ENCODE results near the gene ST6GALNAC5. TPM values are rescaled to one million over a fixed set of nuclear protein-coding genes. Genes with fewer than 3 reads are reported as not detected.

Gene ST6GALNAC5
- total RNA-seq, 2 experiments from 2014 or later: not detected

DNA sequence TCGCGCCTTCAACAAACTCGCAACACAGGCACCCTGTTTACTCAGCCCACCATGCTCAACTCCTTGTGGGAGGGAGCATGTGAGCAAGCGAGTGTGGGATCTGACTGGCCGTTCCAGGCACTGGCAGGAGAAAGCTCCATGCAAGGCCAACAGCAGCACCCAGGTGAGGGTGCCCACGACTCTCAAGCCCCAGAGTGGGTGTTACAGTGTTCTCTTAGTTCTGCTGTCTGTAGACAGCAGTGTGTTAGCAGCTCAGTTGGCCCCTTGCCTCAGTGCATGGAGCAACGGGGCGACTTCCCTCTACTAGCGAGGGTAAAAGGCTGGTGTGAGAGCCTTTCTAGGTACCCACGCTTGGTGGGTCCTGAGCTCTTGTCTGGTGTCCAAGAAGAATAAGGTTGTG lies 237.4 kb downstream of the ST6GALNAC5 start:
- no peak for ATAC-seq
- Mint-ChIP-seq H3K27ac (no peak overlapping the region), H3K9me3 (ENCODE audit: low read depth) (no peaks in the 10 kb centered on the region), H3K4me1 (no peaks in the 10 kb centered on the region), H3K36me3 (ENCODE audit: low read depth) (peaks cover 10% of the 10 kb centered on the region), H3K27me3 (no peaks in the 10 kb centered on the region), H3K4me3 (no peak overlapping the region)
- DNase-seq: no peak
- intact Hi-C loops (cut with DNase I, micrococcal nuclease): no loop called here
- CTCF ChIA-PET: no interaction called here
- POLR2A ChIA-PET: no interaction called here

Small RNA genes within 50 kb of the gene (microRNA-seq; reads per million reads assigned to microRNA genes)
- not detected for gene MIR7156 (ENCODE audit: borderline replicate concordance)

Measured in activated CD4-positive, alpha-beta T cell treated with anti-CD3 and anti-CD28 coated beads for 36 hours (primary cell).